HepG2 (cell line): Measurements from ENCODE around the gene RHOBTB3. TPM values are rescaled to one million over a fixed set of nuclear protein-coding genes. Genes with fewer than 3 reads are reported as not detected.
A peak's percentile ranks its signal among the peaks of the same experiment; 100 is the strongest.

ENCODE experiments used
- GATA4 ChIP-seq: sonication (generic); IDR thresholded peaks from 2 replicates; pipeline ENCODE4 v1.6.1; 2016; ENCODE audit warnings: antibody characterized with exemption, low read depth, borderline replicate concordance
- KLF15 ChIP-seq: sonication (generic); formaldehyde crosslinking; IDR thresholded peaks from 2 replicates; pipeline ENCODE4 v1.8.1; 2023; ENCODE audit warnings: borderline replicate concordance, mild to moderate bottlenecking, inconsistent platforms, missing genetic modification reagents, mixed read lengths
- MATR3 ChIP-seq: sonication (generic); formaldehyde crosslinking; IDR thresholded peaks from 2 replicates; pipeline ENCODE4 v1.4.0; 2020; ENCODE audit warnings: missing genetic modification reagents
- POLR2G ChIP-seq: fragments of 200-400 bp; formaldehyde crosslinking; IDR thresholded peaks from 2 replicates; pipeline ENCODE4 v1.6.1; 2018; ENCODE audit warnings: mild to moderate bottlenecking, low read depth, low read length, moderate library complexity
- PPARG ChIP-seq: conservative IDR thresholded peaks from 2 replicates; pipeline ENCODE4 v1.6.1; 2016; ENCODE audit warnings: missing biosample characterization, missing genetic modification reagents
- RARA ChIP-seq: IDR thresholded peaks from 2 replicates; pipeline ENCODE4 v1.6.1; 2016; ENCODE audit warnings: missing genetic modification reagents, missing compliant biosample characterization
- RFX3 ChIP-seq: IDR thresholded peaks from 2 replicates; pipeline ENCODE4 v1.6.1; 2016; ENCODE audit warnings: missing biosample characterization, missing genetic modification reagents
- RFX5 ChIP-seq: IDR thresholded peaks from 2 replicates; pipeline ENCODE4 v1.6.1; 2011; ENCODE audit warnings: low read depth, low read length, improper control_type of control experiment
- SALL1 ChIP-seq: sonication (generic); formaldehyde crosslinking; IDR thresholded peaks from 2 replicates; pipeline ENCODE4 v1.8.0; 2022; ENCODE audit warnings: mild to moderate bottlenecking, missing genetic modification reagents
- TARDBP ChIP-seq: sonication (generic); formaldehyde crosslinking; IDR thresholded peaks from 2 replicates; pipeline ENCODE4 v1.8.0; 2022; ENCODE audit warnings: mild to moderate bottlenecking, missing genetic modification reagents
- TCF7 ChIP-seq: sonication (generic); IDR thresholded peaks from 2 replicates; pipeline ENCODE4 v1.6.1; 2016; ENCODE audit warnings: antibody characterized with exemption, low read depth
- ZNF501 ChIP-seq: sonication (generic); formaldehyde crosslinking; IDR thresholded peaks from 2 replicates; pipeline ENCODE4 v1.5.1; 2020; ENCODE audit warnings: mild to moderate bottlenecking, moderate library complexity, missing genetic modification reagents
- ZNF703 ChIP-seq: sonication (generic); formaldehyde crosslinking; IDR thresholded peaks from 2 replicates; pipeline ENCODE4 v1.5.1; 2020; ENCODE audit warnings: missing genetic modification reagents, mild to moderate bottlenecking, moderate library complexity, borderline replicate concordance
- ZNF781 ChIP-seq: sonication (generic); formaldehyde crosslinking; IDR thresholded peaks from 2 replicates; pipeline ENCODE4 v1.5.1; 2020; ENCODE audit warnings: borderline replicate concordance, mild to moderate bottlenecking, missing genetic modification reagents; ENCODE audit errors: not compliant biosample characterization
- ZNF841 ChIP-seq: sonication (generic); formaldehyde crosslinking; IDR thresholded peaks from 2 replicates; pipeline ENCODE4 v1.8.1; 2023; ENCODE audit warnings: missing genetic modification reagents, borderline replicate concordance
- ZZZ3 ChIP-seq: sonication (generic); formaldehyde crosslinking; IDR thresholded peaks from 2 replicates; pipeline ENCODE4 v1.4.0; 2020; ENCODE audit warnings: missing genetic modification reagents, mild to moderate bottlenecking, borderline replicate concordance
- polyA plus RNA-seq, 8 experiments: library from polyadenylated mRNA; depleted of rRNA in 3 of 8; stranded (reverse) in 7 of 8; unstranded in 1 of 8; fragments of >200 nt; fragmentation: Illumina TruSeq in 4 of 8; extraction: Trizol in 4 of 8; gene quantifications; 2 replicates each; pipeline versions ENCODE4 v1.2.1 to v1.2.3, GENCODE V29; 2011 to 2016; ENCODE audit warnings: low read depth in 4 of 8, missing spikeins in 1 of 8, mixed read lengths in 1 of 8; ENCODE audit not compliant: insufficient read depth in 1 of 8
- total RNA-seq, 5 experiments: library from RNA; depleted of rRNA; stranded (reverse); fragments of >200 nt; fragmentation: Illumina TruSeq; extraction: Trizol; gene quantifications; 2 replicates each; pipeline ENCODE4 v1.2.3, GENCODE V29; 2016; ENCODE audit warnings: low read depth in 1 of 5
- TF ChIP-seq, protein P1 (sequence below): sonication (generic); formaldehyde crosslinking; IDR thresholded peaks from 2 replicates; pipeline ENCODE4 v1.5.0; 2020; ENCODE audit warnings: mild to moderate bottlenecking, missing genetic modification reagents
- TF ChIP-seq, protein P2 (sequence below): sonication (generic); formaldehyde crosslinking; IDR thresholded peaks from 2 replicates; pipeline ENCODE4 v1.9.0; 2021; ENCODE audit warnings: missing genetic modification reagents, borderline replicate concordance
- TF ChIP-seq, protein P3 (sequence below), 2 experiments: sonication (generic) in 1 of 2; formaldehyde crosslinking in 1 of 2; IDR thresholded peaks; 2 replicates each; pipeline versions ENCODE4 v1.4.0 to v1.6.1; 2018 to 2020; ENCODE audit warnings: missing genetic modification reagents in 2 of 2, borderline replicate concordance in 1 of 2, low read depth in 1 of 2, mild to moderate bottlenecking in 1 of 2, missing biosample characterization in 1 of 2
- TF ChIP-seq, protein P4 (sequence below): sonication (generic); formaldehyde crosslinking; IDR thresholded peaks from 2 replicates; pipeline ENCODE4 v1.4.0; 2020; ENCODE audit warnings: missing genetic modification reagents, mild to moderate bottlenecking, borderline replicate concordance

Gene RHOBTB3
- total and polyA plus RNA-seq, 2 of the 13 experiments (the other 11 are each of a cell fraction or from before 2014, with no cell fraction given), result 31.6 to 35.4 TPM

DNA sequence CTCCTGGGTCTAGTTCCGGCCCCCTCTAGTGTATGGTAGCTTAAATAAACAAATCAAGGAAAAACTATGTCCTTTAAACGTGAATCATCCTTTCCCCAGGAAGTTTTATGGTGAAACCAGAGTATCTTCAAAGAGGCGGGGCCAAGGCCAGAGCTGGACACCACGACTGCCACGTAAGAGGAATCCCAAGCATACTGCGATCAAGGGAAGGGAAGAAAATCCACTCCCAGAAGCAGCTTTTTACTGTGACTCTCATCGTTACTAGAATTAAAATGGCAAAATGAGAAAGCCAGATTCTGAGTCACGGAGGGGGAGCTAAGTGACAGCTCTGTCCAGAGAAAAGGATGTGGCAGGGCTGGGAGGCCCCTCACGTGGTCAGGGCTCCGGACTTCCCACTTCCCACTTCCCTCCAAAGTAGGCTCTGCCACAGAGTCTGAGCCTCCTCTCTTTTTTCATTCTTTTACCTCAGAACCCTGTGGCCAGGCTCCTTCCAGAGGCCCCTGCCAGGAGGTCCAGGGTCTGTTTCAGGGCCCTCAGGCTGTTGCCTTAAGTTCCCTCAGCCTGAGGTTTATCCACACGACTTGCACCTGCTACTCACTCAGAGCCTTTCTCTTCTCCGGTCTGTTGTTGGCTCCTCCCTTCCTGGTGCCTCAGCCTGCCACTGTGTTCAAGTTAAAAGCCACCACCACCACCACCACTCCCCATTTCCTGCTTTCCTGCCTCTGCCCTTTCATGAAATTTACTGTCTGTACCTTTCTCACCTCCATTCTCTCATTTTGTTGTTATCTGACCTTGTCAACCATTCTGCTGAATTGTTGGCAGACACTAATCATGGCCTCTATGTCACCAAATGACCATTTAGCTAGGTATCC is 92.8 kb downstream of the RHOBTB3 start (continued):
- TF ChIP-seq, protein P1, sequence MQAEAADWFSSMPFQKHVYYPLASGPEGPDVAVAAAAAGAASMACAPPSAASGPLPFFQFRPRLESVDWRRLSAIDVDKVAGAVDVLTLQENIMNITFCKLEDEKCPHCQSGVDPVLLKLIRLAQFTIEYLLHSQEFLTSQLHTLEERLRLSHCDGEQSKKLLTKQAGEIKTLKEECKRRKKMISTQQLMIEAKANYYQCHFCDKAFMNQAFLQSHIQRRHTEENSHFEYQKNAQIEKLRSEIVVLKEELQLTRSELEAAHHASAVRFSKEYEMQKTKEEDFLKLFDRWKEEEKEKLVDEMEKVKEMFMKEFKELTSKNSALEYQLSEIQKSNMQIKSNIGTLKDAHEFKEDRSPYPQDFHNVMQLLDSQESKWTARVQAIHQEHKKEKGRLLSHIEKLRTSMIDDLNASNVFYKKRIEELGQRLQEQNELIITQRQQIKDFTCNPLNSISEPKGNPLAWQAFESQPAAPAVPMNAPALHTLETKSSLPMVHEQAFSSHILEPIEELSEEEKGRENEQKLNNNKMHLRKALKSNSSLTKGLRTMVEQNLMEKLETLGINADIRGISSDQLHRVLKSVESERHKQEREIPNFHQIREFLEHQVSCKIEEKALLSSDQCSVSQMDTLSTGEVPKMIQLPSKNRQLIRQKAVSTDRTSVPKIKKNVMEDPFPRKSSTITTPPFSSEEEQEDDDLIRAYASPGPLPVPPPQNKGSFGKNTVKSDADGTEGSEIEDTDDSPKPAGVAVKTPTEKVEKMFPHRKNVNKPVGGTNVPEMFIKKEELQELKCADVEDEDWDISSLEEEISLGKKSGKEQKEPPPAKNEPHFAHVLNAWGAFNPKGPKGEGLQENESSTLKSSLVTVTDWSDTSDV (CRISPR knock-in tag), result no peak
- TF ChIP-seq PPARG (CRISPR knock-in tag), result peak; percentile 24; the same call in 1 of the 2 replicates
- TF ChIP-seq RARA (CRISPR knock-in tag), result no peak
- TF ChIP-seq, protein P2, sequence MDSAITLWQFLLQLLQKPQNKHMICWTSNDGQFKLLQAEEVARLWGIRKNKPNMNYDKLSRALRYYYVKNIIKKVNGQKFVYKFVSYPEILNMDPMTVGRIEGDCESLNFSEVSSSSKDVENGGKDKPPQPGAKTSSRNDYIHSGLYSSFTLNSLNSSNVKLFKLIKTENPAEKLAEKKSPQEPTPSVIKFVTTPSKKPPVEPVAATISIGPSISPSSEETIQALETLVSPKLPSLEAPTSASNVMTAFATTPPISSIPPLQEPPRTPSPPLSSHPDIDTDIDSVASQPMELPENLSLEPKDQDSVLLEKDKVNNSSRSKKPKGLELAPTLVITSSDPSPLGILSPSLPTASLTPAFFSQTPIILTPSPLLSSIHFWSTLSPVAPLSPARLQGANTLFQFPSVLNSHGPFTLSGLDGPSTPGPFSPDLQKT, result no peak
- TF ChIP-seq POLR2G, result peak; percentile 73; the same call in 1 of the 2 replicates
- no peak for TF ChIP-seq ZNF501 (CRISPR knock-in tag)
- no peak for TF ChIP-seq MATR3 (CRISPR knock-in tag)
- TF ChIP-seq TARDBP, result peak; percentile 55; the same call in 1 of the 2 replicates
- TF ChIP-seq ZNF841 (CRISPR knock-in tag), result no peak
- TF ChIP-seq ZZZ3 (CRISPR knock-in tag), result no peak
- 0 out of 2 replicates have a peak, but pooled peaks have one; percentile 38 for TF ChIP-seq TCF7
- TF ChIP-seq GATA4, result 0 out of 2 replicates have a peak, but pooled peaks have one; percentile 17
- TF ChIP-seq ZNF781 (CRISPR knock-in tag), result no peak
- TF ChIP-seq RFX5, result no peak
- no peak for TF ChIP-seq RFX3 (CRISPR knock-in tag)
- TF ChIP-seq ZNF703 (CRISPR knock-in tag), result no peak
- peak; percentile 43 for TF ChIP-seq SALL1 (CRISPR knock-in tag)
- TF ChIP-seq, protein P3, sequence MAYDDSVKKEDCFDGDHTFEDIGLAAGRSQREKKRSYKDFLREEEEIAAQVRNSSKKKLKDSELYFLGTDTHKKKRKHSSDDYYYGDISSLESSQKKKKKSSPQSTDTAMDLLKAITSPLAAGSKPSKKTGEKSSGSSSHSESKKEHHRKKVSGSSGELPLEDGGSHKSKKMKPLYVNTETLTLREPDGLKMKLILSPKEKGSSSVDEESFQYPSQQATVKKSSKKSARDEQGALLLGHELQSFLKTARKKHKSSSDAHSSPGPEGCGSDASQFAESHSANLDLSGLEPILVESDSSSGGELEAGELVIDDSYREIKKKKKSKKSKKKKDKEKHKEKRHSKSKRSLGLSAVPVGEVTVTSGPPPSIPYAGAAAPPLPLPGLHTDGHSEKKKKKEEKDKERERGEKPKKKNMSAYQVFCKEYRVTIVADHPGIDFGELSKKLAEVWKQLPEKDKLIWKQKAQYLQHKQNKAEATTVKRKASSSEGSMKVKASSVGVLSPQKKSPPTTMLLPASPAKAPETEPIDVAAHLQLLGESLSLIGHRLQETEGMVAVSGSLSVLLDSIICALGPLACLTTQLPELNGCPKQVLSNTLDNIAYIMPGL (CRISPR knock-in tag; IDR thresholded peaks at IDR 0.05; ENCODE audit: borderline replicate concordance in 1 of 2, low read depth in 1 of 2), result 0 out of 4 replicates have a peak, but pooled peaks of 1 of the 2 experiments have one; percentile 22
- TF ChIP-seq, protein P4, sequence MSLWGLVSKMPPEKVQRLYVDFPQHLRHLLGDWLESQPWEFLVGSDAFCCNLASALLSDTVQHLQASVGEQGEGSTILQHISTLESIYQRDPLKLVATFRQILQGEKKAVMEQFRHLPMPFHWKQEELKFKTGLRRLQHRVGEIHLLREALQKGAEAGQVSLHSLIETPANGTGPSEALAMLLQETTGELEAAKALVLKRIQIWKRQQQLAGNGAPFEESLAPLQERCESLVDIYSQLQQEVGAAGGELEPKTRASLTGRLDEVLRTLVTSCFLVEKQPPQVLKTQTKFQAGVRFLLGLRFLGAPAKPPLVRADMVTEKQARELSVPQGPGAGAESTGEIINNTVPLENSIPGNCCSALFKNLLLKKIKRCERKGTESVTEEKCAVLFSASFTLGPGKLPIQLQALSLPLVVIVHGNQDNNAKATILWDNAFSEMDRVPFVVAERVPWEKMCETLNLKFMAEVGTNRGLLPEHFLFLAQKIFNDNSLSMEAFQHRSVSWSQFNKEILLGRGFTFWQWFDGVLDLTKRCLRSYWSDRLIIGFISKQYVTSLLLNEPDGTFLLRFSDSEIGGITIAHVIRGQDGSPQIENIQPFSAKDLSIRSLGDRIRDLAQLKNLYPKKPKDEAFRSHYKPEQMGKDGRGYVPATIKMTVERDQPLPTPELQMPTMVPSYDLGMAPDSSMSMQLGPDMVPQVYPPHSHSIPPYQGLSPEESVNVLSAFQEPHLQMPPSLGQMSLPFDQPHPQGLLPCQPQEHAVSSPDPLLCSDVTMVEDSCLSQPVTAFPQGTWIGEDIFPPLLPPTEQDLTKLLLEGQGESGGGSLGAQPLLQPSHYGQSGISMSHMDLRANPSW (CRISPR knock-in tag), result no peak
- no peak for TF ChIP-seq KLF15 (CRISPR knock-in tag)
